Mesothelial cell of epicardium (in vitro differentiated cells): ENCODE measurements around the gene CFAP68. TPM values are rescaled to one million over a fixed set of nuclear protein-coding genes. Genes with fewer than 3 reads are reported as not detected.

Source experiments
- DNase-seq, 2 experiments: peaks; one replicate each; pipeline ENCODE4 v3.0.0; 2021; ENCODE audit warnings: low spot score in 2 of 2; ENCODE audit not compliant: unreplicated experiment in 2 of 2
- H3K27ac Mint-ChIP-seq: 2 replicates; pipeline ENCODE4 v1.8.0; 2021; ENCODE audit warnings: mixed read lengths
- H3K27me3 Mint-ChIP-seq: 2 replicates; pipeline ENCODE4 v1.8.0; 2021; ENCODE audit warnings: low read depth, mixed read lengths
- H3K36me3 Mint-ChIP-seq: 2 replicates; pipeline ENCODE4 v1.8.0; 2021; ENCODE audit warnings: mixed read lengths
- H3K4me1 Mint-ChIP-seq: 2 replicates; pipeline ENCODE4 v1.8.0; 2021; ENCODE audit warnings: mixed read lengths
- H3K4me3 Mint-ChIP-seq: 2 replicates; pipeline ENCODE4 v1.8.0; 2021; ENCODE audit warnings: mild to moderate bottlenecking, moderate library complexity, mixed read lengths
- H3K9me3 Mint-ChIP-seq: 2 replicates; pipeline ENCODE4 v1.8.0; 2021; ENCODE audit warnings: mixed read lengths
- total RNA-seq: library from RNA; stranded (reverse); gene quantifications from 3 replicates; pipeline ENCODE4 v1.2.1, GENCODE V29; 2021
- TF ChIP-seq, protein P1 (sequence below): fragments of 200-600 bp; sonication (generic); IDR thresholded peaks from one replicate; pipeline ENCODE4 v1.5.0; 2021; ENCODE audit warnings: antibody characterized with exemption; ENCODE audit not compliant: unreplicated experiment

CFAP68 gene
- total RNA-seq, 1 donor from 2014 or later = 31.2 TPM

DNA sequence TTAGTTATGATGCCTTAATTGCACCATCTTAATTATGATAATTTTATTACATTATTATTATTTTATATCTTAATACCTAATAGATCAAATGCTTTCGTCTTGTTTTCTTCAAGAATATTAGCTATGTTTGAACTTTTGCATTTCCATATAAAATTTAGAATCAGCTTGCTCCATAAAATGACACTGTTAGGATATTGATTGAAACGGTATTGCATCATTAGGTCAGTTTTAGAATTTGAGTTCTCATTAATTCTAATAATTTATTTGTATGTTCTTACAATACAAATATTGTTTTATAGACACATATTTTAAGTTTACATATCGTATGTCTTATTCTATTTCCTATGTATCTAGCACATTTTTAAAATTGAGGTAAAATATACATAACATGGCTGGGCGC, 6.7 kb downstream of the CFAP68 start:
- peaks cover 10% of the 10 kb centered on the region for H3K36me3 Mint-ChIP-seq
- peaks cover 7% of the 10 kb centered on the region for H3K9me3 Mint-ChIP-seq
- H3K4me3 Mint-ChIP-seq = no peak overlapping the region
- H3K4me1 Mint-ChIP-seq = no peaks in the 10 kb centered on the region
- H3K27me3 Mint-ChIP-seq = no peaks in the 10 kb centered on the region
- TF ChIP-seq, protein P1, sequence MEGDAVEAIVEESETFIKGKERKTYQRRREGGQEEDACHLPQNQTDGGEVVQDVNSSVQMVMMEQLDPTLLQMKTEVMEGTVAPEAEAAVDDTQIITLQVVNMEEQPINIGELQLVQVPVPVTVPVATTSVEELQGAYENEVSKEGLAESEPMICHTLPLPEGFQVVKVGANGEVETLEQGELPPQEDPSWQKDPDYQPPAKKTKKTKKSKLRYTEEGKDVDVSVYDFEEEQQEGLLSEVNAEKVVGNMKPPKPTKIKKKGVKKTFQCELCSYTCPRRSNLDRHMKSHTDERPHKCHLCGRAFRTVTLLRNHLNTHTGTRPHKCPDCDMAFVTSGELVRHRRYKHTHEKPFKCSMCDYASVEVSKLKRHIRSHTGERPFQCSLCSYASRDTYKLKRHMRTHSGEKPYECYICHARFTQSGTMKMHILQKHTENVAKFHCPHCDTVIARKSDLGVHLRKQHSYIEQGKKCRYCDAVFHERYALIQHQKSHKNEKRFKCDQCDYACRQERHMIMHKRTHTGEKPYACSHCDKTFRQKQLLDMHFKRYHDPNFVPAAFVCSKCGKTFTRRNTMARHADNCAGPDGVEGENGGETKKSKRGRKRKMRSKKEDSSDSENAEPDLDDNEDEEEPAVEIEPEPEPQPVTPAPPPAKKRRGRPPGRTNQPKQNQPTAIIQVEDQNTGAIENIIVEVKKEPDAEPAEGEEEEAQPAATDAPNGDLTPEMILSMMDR = no peak
- no peak overlapping the region for H3K27ac Mint-ChIP-seq
- DNase-seq = no peak

DNA sequence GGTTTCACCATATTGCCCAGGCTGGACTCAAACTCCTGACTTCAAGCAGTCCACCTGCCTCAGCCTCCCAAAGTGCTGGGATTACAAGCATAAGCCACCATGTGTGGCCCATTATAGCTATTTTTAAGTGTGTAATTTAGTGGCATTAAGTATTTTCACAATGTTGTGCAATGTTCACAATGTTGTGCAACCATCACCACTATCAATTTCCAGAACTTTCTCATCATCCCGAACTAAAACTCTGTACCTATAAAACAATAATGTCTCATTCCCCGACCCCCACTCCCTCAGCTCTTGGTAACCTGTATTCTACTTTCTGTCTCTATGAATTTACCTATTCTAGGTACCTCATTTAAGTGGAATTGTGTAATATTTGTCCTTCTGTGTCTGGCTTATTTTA, 7.5 kb downstream of the CFAP68 start:
- DNase-seq = no peak
- no peaks in the 10 kb centered on the region for H3K4me1 Mint-ChIP-seq
- no peaks in the 10 kb centered on the region for H3K27me3 Mint-ChIP-seq
- H3K36me3 Mint-ChIP-seq = peaks cover 10% of the 10 kb centered on the region
- peaks cover 12% of the 10 kb centered on the region for H3K9me3 Mint-ChIP-seq
- H3K4me3 Mint-ChIP-seq = no peak overlapping the region
- H3K27ac Mint-ChIP-seq = no peak overlapping the region
- TF ChIP-seq, protein P1 = no peak

DNA sequence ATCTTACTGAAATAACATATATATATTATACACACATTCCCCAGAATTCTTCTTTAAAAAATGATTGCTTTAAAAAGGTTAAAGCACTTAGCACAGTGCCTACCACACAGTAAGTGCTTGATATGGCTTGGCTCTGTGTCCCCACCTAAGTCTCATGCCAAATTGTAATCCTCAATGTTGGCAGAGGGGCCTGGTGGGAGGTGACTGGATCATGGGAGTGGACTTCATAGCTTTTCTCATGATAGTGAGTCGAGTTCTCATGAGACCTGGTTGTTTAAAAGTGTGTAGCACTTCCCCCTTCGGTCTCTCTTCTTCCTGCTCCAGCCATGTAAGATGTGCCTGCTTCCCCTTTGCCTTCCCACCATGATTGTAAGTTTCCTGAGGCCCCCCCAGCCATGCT, 26.1 kb downstream of the CFAP68 start:
- TF ChIP-seq, protein P1 = no peak
- no peak overlapping the region for H3K4me3 Mint-ChIP-seq
- DNase-seq = no peak
- no peaks in the 10 kb centered on the region for H3K27me3 Mint-ChIP-seq
- peaks cover 6% of the 10 kb centered on the region for H3K9me3 Mint-ChIP-seq
- peaks cover 8% of the 10 kb centered on the region for H3K36me3 Mint-ChIP-seq
- H3K4me1 Mint-ChIP-seq = peaks cover 11% of the 10 kb centered on the region
- H3K27ac Mint-ChIP-seq = no peak overlapping the region

DNA sequence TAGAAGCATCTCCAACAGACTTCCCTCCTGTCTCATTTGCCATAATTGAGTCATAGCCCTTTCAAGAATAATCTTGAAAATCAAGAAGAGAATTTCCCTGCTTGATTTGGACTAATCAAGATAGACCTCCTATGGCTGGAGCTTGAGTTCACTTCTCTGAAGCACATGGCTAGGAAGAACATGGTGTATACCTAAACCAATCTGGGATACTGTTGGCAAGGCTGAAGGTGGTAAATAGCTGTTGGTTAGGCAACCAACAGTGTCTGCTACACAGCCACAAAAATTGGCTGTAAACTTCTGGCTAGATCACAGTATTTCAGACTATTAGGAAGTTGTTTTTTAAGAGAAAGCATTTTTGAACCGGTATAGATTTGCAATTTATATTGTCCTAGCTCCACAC, 27.3 kb downstream of the CFAP68 start:
- no peak overlapping the region for H3K4me3 Mint-ChIP-seq
- peaks cover 20% of the 10 kb centered on the region for H3K4me1 Mint-ChIP-seq
- no peak for DNase-seq
- peaks cover 6% of the 10 kb centered on the region for H3K9me3 Mint-ChIP-seq
- H3K27ac Mint-ChIP-seq = no peak overlapping the region
- TF ChIP-seq, protein P1 = no peak
- H3K27me3 Mint-ChIP-seq = no peaks in the 10 kb centered on the region
- H3K36me3 Mint-ChIP-seq = peaks cover 8% of the 10 kb centered on the region

DNA sequence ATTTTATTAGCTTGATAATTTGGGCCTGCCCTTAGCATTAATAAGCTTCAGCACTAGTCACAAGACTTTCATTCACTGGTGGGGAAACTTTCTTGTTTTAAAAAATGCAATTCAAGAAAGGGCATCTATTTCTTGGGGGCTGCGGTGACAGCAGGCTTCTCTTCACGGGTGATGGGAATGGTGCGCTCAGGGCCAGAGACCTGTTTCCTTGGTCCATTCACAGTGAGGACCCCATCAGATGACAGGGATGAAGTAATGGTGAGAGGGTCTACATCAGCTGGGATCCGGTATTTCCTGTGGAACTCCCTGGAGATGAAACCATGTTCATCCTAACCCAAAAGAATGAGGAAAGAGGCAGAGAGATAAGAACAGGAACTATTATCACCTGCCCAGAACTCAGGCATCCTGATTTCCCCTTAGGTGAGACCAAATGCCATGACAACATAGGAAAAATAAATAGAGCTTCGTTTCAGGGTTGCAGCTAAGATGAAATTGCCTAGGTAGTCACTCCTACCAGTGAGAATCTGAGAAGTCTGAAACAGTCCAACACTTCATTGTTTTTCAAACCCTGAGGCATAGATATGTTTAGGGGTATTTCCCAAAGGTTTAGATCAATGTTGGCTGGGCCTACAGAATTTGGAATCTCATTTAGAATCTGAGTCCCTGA, 29.4 kb downstream of the CFAP68 start:
- Mint-ChIP-seq H3K27ac (no peak overlapping the region), H3K36me3 (peaks cover 8% of the 10 kb centered on the region), H3K4me1 (peaks cover 27% of the 10 kb centered on the region), H3K27me3 (no peaks in the 10 kb centered on the region), H3K4me3 (no peak overlapping the region), H3K9me3 (peaks cover 6% of the 10 kb centered on the region)
- no peak for DNase-seq
- TF ChIP-seq, protein P1 = no peak
